Smooth muscle cell (in vitro differentiated cells): ENCODE results near the gene RAB7A. TPM values are rescaled to one million over a fixed set of nuclear protein-coding genes. Genes with fewer than 3 reads are reported as not detected.

Experiments used
- DNase-seq: peaks from one replicate; lab custom pipeline; 2025; ENCODE audit not compliant: unreplicated experiment; lab: John Stamatoyannopoulos, UW
- H2AFZ ChIP-seq: fragments of 200-600 bp; sonication (generic); 2 replicates; pipeline ENCODE4 v1.6.0; 2016; ENCODE audit warnings: antibody characterized with exemption, low read depth, mild to moderate bottlenecking
- H3F3A ChIP-seq: fragments of 200-600 bp; sonication (generic); 2 replicates; pipeline ENCODE4 v1.6.0; 2017; ENCODE audit warnings: antibody characterized with exemption, low read depth
- H3K27ac ChIP-seq: fragments of 200-600 bp; sonication (generic); 2 replicates; pipeline ENCODE4 v1.5.1; 2016; ENCODE audit warnings: low read depth, mild to moderate bottlenecking
- H3K27me3 ChIP-seq: fragments of 200-600 bp; sonication (generic); 2 replicates; pipeline ENCODE4 v1.6.1; 2016; ENCODE audit warnings: low read depth, mild to moderate bottlenecking
- H3K36me3 ChIP-seq: fragments of 200-600 bp; sonication (generic); 2 replicates; pipeline ENCODE4 v1.5.1; 2016; ENCODE audit warnings: low read depth
- H3K4me1 ChIP-seq: fragments of 200-600 bp; sonication (generic); 2 replicates; pipeline ENCODE4 v1.5.1; 2016; ENCODE audit warnings: low read depth
- H3K4me2 ChIP-seq: fragments of 200-600 bp; sonication (generic); 2 replicates; pipeline ENCODE4 v1.6.0; 2016; ENCODE audit warnings: mild to moderate bottlenecking
- H3K4me3 ChIP-seq: fragments of 200-600 bp; sonication (generic); 2 replicates; pipeline ENCODE4 v1.5.1; 2016; ENCODE audit warnings: mild to moderate bottlenecking
- H3K79me2 ChIP-seq: fragments of 200-600 bp; sonication (generic); 2 replicates; pipeline ENCODE4 v1.6.0; 2016; ENCODE audit warnings: low read depth, mild to moderate bottlenecking
- H3K9ac ChIP-seq: fragments of 200-600 bp; sonication (generic); 2 replicates; pipeline ENCODE4 v1.6.0; 2016; ENCODE audit warnings: low read depth
- H3K9me3 ChIP-seq: fragments of 200-600 bp; sonication (generic); replicated peaks from 2 replicates; pipeline ENCODE4 v1.5.1; 2016; ENCODE audit warnings: low read depth
- H4K20me1 ChIP-seq: fragments of 200-600 bp; sonication (generic); 2 replicates; pipeline ENCODE4 v1.6.0; 2016; ENCODE audit warnings: low read depth
- CTCF ChIP-seq: fragments of 200-600 bp; sonication (generic); IDR thresholded peaks from 2 replicates; pipeline ENCODE4 v1.5.1; 2017; ENCODE audit warnings: borderline replicate concordance, mild to moderate bottlenecking, antibody characterized with exemption; ENCODE audit not compliant: insufficient read depth, poor library complexity, severe bottlenecking
- WGBS: methylation state at CpG from one replicate; pipeline ENCODE4 v1.1.7; 2016; ENCODE audit warnings: low lambda C conversion rate; 5-methylcytosine and 5-hydroxymethylcytosine counted together
- polyA plus RNA-seq: library from polyadenylated mRNA; unstranded; fragments of >200 nt; fragmentation: Nextera tagmentation; extraction: Ambion mirVana; gene quantifications from 2 replicates; pipeline ENCODE4 v1.2.1, GENCODE V29; 2016
- total RNA-seq: library from RNA; depleted of rRNA; stranded (reverse); fragments of >200 nt; gene quantifications from 2 replicates; pipeline ENCODE4 v1.2.3, GENCODE V29; 2014

RAB7A gene
- total and polyA plus RNA-seq, 2 experiments from 2014 or later, result 103 to 169 TPM

GRCh38 chr3:128814060-128814459, 88.1 kb downstream of the RAB7A start:
- no peak overlapping the region for H3K9ac ChIP-seq
- no peak overlapping the region for H3K27ac ChIP-seq
- TF ChIP-seq CTCF, result no peak
- no peak overlapping the region for H3K4me2 ChIP-seq
- H3K4me1 ChIP-seq, result no peaks in the 10 kb centered on the region
- H4K20me1 ChIP-seq, result peaks cover 15% of the 10 kb centered on the region
- H3K4me3 ChIP-seq, result no peak overlapping the region
- 99% methylated on average over 5 of the region's 5 CpGs for WGBS
- H3K79me2 ChIP-seq, result no peaks in the 10 kb centered on the region
- H3K27me3 ChIP-seq, result no peaks in the 10 kb centered on the region
- no peak for DNase-seq
- H2AFZ ChIP-seq, result no peak overlapping the region
- H3K36me3 ChIP-seq, result peaks cover 24% of the 10 kb centered on the region
- H3F3A ChIP-seq, result no peaks in the 10 kb centered on the region
- H3K9me3 ChIP-seq, result no peaks in the 10 kb centered on the region

DNA sequence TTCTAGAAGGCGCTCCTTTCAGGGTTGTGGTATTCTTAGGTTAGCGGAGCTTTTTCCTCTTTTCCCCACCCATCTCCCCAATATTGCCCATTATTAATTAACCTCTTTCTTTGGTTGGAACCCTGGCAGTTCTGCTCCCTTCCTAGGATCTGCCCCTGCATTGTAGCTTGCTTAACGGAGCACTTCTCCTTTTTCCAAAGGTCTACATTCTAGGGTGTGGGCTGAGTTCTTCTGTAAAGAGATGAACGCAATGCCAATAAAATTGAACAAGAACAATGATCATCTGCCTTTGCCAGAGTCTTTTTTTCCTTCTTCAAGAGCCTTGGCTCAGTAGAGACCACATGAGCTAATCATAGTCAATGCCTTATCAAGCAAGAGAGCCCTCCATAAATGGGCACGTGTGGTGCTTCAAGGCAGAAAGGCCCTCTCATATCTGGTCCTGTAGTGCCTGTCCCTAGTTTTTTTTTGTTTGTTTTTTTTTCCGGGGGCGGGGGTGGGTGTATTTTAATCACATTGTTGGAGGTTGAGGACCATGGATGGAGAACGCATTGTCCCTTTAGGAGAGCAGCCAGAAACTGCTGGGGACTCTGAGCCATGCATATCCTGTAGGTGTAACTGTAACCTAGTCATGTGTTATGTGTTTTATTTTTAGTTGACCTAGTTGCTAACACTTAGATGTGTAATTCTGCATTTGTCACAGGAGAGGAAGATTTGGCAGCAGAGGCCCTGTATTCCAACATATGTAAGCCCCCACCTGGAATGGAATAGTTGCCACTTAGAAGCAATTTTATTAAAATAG, 88.7 kb downstream of the RAB7A start:
- Histone ChIP-seq H3K4me1 (no peaks in the 10 kb centered on the region), H3K9me3 (no peaks in the 10 kb centered on the region), H3K27me3 (no peaks in the 10 kb centered on the region), H3K36me3 (peaks cover 24% of the 10 kb centered on the region), H3K27ac (no peak overlapping the region), H3K4me3 (no peak overlapping the region), H4K20me1 (peaks cover 8% of the 10 kb centered on the region), H3F3A (no peaks in the 10 kb centered on the region), H3K9ac (no peak overlapping the region), H3K4me2 (no peak overlapping the region), H3K79me2 (no peaks in the 10 kb centered on the region), H2AFZ (no peak overlapping the region)
- TF ChIP-seq CTCF, result no peak
- WGBS, result 97% methylated on average over 8 of the region's 8 CpGs
- no peak for DNase-seq

DNA sequence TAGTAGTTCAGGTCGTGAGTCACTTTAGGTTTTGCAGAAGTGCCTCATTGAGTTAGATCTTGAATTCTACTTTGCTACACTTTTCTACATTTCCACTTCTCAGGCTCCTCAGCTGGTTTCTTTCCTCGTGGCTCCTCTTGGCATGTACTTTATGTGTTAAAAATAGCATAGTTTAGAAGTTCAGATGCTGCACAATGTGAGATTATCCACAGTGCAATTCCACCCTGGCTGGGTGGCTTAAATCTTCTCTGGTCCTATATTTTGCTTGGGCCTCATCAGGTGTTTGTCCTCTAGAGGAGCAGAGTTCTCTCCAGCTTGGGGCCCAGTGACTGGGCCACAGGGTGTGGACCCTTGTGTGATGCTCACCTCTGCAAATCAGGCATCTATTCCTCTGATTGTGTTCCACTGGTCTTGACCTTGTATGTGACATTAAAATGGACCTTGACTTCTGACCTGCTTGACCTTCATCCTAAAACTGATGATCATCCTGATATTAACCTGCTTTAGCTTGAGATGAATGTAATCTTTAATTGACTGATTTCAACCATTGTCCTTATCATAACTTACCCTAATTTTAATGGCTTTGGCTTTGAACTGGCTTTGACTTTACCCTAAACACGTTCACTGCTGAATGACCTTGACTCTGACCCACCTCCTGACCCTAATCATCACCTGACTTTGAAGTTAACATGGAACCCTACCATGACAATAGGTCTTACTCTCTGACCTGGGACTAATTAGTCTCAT, 89.5 kb downstream of the RAB7A start:
- TF ChIP-seq CTCF, result no peak
- H3K9me3 ChIP-seq, result no peaks in the 10 kb centered on the region
- H3K4me2 ChIP-seq, result no peak overlapping the region
- no peak overlapping the region for H3K27ac ChIP-seq
- no peaks in the 10 kb centered on the region for H3K79me2 ChIP-seq
- no peaks in the 10 kb centered on the region for H3F3A ChIP-seq
- no peaks in the 10 kb centered on the region for H3K4me1 ChIP-seq
- peaks cover 7% of the 10 kb centered on the region for H4K20me1 ChIP-seq
- WGBS, result 95% methylated on average over 3 of the region's 3 CpGs
- H3K36me3 ChIP-seq, result peaks cover 19% of the 10 kb centered on the region
- H2AFZ ChIP-seq, result no peak overlapping the region
- H3K4me3 ChIP-seq, result no peak overlapping the region
- no peak for DNase-seq
- H3K9ac ChIP-seq, result no peak overlapping the region
- no peaks in the 10 kb centered on the region for H3K27me3 ChIP-seq
